GM12878 (cell line): ENCODE measurements around the gene CLIP1. TPM values are rescaled to one million over a fixed set of nuclear protein-coding genes. Genes with fewer than 3 reads are reported as not detected.

Experiments
- ATAC-seq: fragments of 200-7000 bp; cut with Tn5 transposase; 3 replicates; pipeline ENCODE4 v1.9.1; 2020; ENCODE audit warnings: mild to moderate bottlenecking, moderate library complexity
- BruUV-seq: library from RNA; stranded (reverse); fragments of 400-500 nt; replicated peaks from 2 replicates; lab custom pipeline; 2021; lab: Mats Ljungman, UMichigan
- CTCF ChIA-PET: fragments of 300-600 bp; sonication (Branson Sonifier 250); formaldehyde crosslinking; extraction: SDS; loops from one replicate; lab custom pipeline; 2021; ENCODE audit warnings: inconsistent platforms; lab: Yijun Ruan, JAX
- POLR2A ChIA-PET: fragments of 350-600 bp; formaldehyde crosslinking; extraction: SDS; loops from one replicate; lab custom pipeline; 2021; ENCODE audit warnings: inconsistent platforms; lab: Charles Lee
- RAD21 ChIA-PET: fragments of 300-600 bp; sonication (Branson Sonifier 250); formaldehyde crosslinking; loops from one replicate; lab custom pipeline; 2023; ENCODE audit warnings: antibody characterized with exemption; ENCODE audit not compliant: unreplicated experiment; lab: Charles Lee
- SMC1A ChIA-PET: fragments of 300-600 bp; sonication (Branson Sonifier 250); formaldehyde crosslinking; loops from one replicate; lab custom pipeline; 2023; ENCODE audit not compliant: unreplicated experiment, uncharacterized antibody; lab: Charles Lee
- DNase-seq: peaks from one replicate; pipeline ENCODE4 v3.0.0-alpha.2; 2011; ENCODE audit warnings: low read depth, low spot score
- FAIRE-seq: peaks from 3 replicates; lab custom pipeline; 2011; peaks lifted over from hg19 to GRCh38; lab: Jason Lieb, UNC
- H2AFZ ChIP-seq: 2 replicates; pipeline ENCODE4 v1.6.0; 2011; ENCODE audit warnings: low read depth, low read length, control low read depth; ENCODE audit not compliant: control insufficient read depth
- H3K27ac ChIP-seq: 2 replicates; pipeline ENCODE4 v1.5.1; 2011; ENCODE audit warnings: control low read depth; ENCODE audit not compliant: control insufficient read depth, insufficient read depth
- H3K27me3 ChIP-seq, 2 experiments: replicated peaks in 1 of 2; 2 replicates each; pipeline versions ENCODE4 v1.6.0 to v1.6.1; 2011; ENCODE audit warnings: low read length in 1 of 2; ENCODE audit not compliant: control insufficient read depth in 2 of 2, insufficient read depth in 2 of 2
- H3K36me3 ChIP-seq, 2 experiments: 2 replicates each; pipeline ENCODE4 v1.5.1; 2011; ENCODE audit warnings: low read length in 1 of 2; ENCODE audit not compliant: control insufficient read depth in 2 of 2, insufficient read depth in 2 of 2
- H3K4me1 ChIP-seq: 2 replicates; pipeline ENCODE4 v1.6.1; 2011; ENCODE audit warnings: mild to moderate bottlenecking, low read length, moderate library complexity, mixed read lengths; ENCODE audit not compliant: control insufficient read depth, insufficient read depth
- H3K4me2 ChIP-seq: 2 replicates; pipeline ENCODE4 v1.6.0; 2011; ENCODE audit warnings: control low read depth; ENCODE audit not compliant: control insufficient read depth, insufficient read depth
- H3K4me3 ChIP-seq: fragments of 200-600 bp; sonication (generic); 2 replicates; pipeline ENCODE4 v1.5.1; 2016
- H3K79me2 ChIP-seq: 2 replicates; pipeline ENCODE4 v1.6.0; 2011; ENCODE audit warnings: low read length; ENCODE audit not compliant: control insufficient read depth, insufficient read depth
- H3K9ac ChIP-seq: 2 replicates; pipeline ENCODE4 v1.8.0; 2011; ENCODE audit warnings: low read length, control low read depth, mixed read lengths; ENCODE audit not compliant: control insufficient read depth, insufficient read depth
- H3K9me3 ChIP-seq: replicated peaks from 3 replicates; pipeline ENCODE4 v1.5.1; 2011; ENCODE audit warnings: mild to moderate bottlenecking, low read length; ENCODE audit not compliant: control insufficient read depth, insufficient read depth
- H4K20me1 ChIP-seq: 2 replicates; pipeline ENCODE4 v1.6.0; 2011; ENCODE audit not compliant: control insufficient read depth, insufficient read depth
- ATF7 ChIP-seq: fragments of 450-650 bp; IDR thresholded peaks from 2 replicates; pipeline ENCODE4 v1.6.1; 2016; ENCODE audit warnings: low read depth, mild to moderate bottlenecking
- CHD4 ChIP-seq: fragments of 200-600 bp; sonication (generic); IDR thresholded peaks from 2 replicates; pipeline ENCODE4 v1.6.1; 2016; ENCODE audit warnings: mild to moderate bottlenecking
- CREB1 ChIP-seq: IDR thresholded peaks from 2 replicates; pipeline ENCODE4 v1.6.1; 2012; ENCODE audit warnings: low read depth, mild to moderate bottlenecking, inconsistent platforms
- CREM ChIP-seq: IDR thresholded peaks from 2 replicates; pipeline ENCODE4 v1.6.1; 2014; ENCODE audit warnings: antibody characterized with exemption, low read depth
- MXI1 ChIP-seq: fragments of 150-350 bp; IDR thresholded peaks from 2 replicates; pipeline ENCODE4 v1.6.1; 2011; ENCODE audit warnings: low read depth, mild to moderate bottlenecking, inconsistent platforms, low read length, improper control_type of control experiment
- MYB ChIP-seq: fragments of 150-350 bp; IDR thresholded peaks from 2 replicates; pipeline ENCODE4 v1.6.1; 2014; ENCODE audit warnings: mild to moderate bottlenecking, low read depth, low read length, borderline replicate concordance
- RELB ChIP-seq: fragments of 450-650 bp; IDR thresholded peaks from 2 replicates; pipeline ENCODE4 v1.6.1; 2017; ENCODE audit warnings: low read depth, mild to moderate bottlenecking, moderate library complexity
- RFX5 ChIP-seq: IDR thresholded peaks from 2 replicates; pipeline ENCODE4 v1.6.1; 2011; ENCODE audit warnings: low read depth, low read length, improper control_type of control experiment
- RUNX3 ChIP-seq: IDR thresholded peaks from 2 replicates; pipeline ENCODE4 v1.6.1; 2012; ENCODE audit warnings: low read length, inconsistent platforms
- SPI1 ChIP-seq: IDR thresholded peaks from 2 replicates; pipeline ENCODE4 v1.6.1; 2011; ENCODE audit warnings: low read depth, mild to moderate bottlenecking, low read length, moderate library complexity, borderline replicate concordance; ENCODE audit not compliant: insufficient read depth
- SUPT20H ChIP-seq: IDR thresholded peaks from 2 replicates; pipeline ENCODE4 v1.6.1; 2011; ENCODE audit warnings: low read depth, mild to moderate bottlenecking, low read length, moderate library complexity, borderline replicate concordance; ENCODE audit not compliant: control insufficient read depth
- TCF12 ChIP-seq: IDR thresholded peaks from 2 replicates; pipeline ENCODE4 v1.6.1; 2011; ENCODE audit warnings: low read depth, mild to moderate bottlenecking, low read length
- TCF3 ChIP-seq: IDR thresholded peaks from 2 replicates; pipeline ENCODE4 v1.6.1; 2012; ENCODE audit warnings: low read depth, mild to moderate bottlenecking, low read length, borderline replicate concordance; ENCODE audit not compliant: insufficient read depth
- ZBED1 ChIP-seq: IDR thresholded peaks from 2 replicates; pipeline ENCODE4 v1.6.1; 2016; ENCODE audit warnings: borderline replicate concordance
- ZBTB40 ChIP-seq: fragments of 450-650 bp; IDR thresholded peaks from 2 replicates; pipeline ENCODE4 v1.6.1; 2016; ENCODE audit warnings: mild to moderate bottlenecking, moderate library complexity, borderline replicate concordance
- ZNF207 ChIP-seq: fragments of 450-650 bp; IDR thresholded peaks from 2 replicates; pipeline ENCODE4 v1.6.1; 2014; ENCODE audit warnings: antibody characterized with exemption, mild to moderate bottlenecking, borderline replicate concordance
- WGBS: methylation state at CpG from one replicate; pipeline ENCODE4 v1.1.6; 2016; ENCODE audit warnings: low lambda C conversion rate; ENCODE audit not compliant: insufficient replicate concordance, insufficient coverage; ENCODE audit errors: missing lambda C conversion rate; 5-methylcytosine and 5-hydroxymethylcytosine counted together
- in situ Hi-C: fragments of 300-500 bp; cut with MboI; formaldehyde crosslinking; loops from 9 replicates; pipeline ENCODE4 v1.14.3; 2018; ENCODE audit warnings: mixed read lengths
- intact Hi-C: fragments of 100-400 bp; cut with micrococcal nuclease; formaldehyde crosslinking; loops from one replicate; pipeline ENCODE4 v1.14.2; 2022; ENCODE audit not compliant: unreplicated experiment
- polyA plus RNA-seq, 11 experiments: library from polyadenylated mRNA; depleted of rRNA in 4 of 11; unstranded in 6 of 11; stranded (reverse) in 5 of 11; fragments of >200 nt; fragmentation: Nextera tagmentation in 4 of 11; fragmentation: Illumina TruSeq in 1 of 11; extraction: Ambion mirVana in 4 of 11; extraction: Trizol in 1 of 11; gene quantifications; 1 replicate in 1 of 11; 2 replicates in 10 of 11; pipeline versions ENCODE4 v1.2.1 to v1.2.3, GENCODE V29; 2011 to 2016; ENCODE audit warnings: inconsistent platforms in 2 of 11, missing spikeins in 2 of 11, low read depth in 1 of 11
- total RNA-seq, 4 experiments: library from RNA; depleted of rRNA in 3 of 4; stranded (reverse); fragments of >200 nt in 3 of 4; fragmentation: Illumina TruSeq in 1 of 4; extraction: Trizol in 1 of 4; gene quantifications; 2 replicates each; pipeline versions ENCODE4 v1.2.1 to v1.2.3, GENCODE V29; 2013 to 2021
- TF ChIP-seq, protein P1 (sequence below): fragments of 450-650 bp; formaldehyde crosslinking; IDR thresholded peaks from 2 replicates; pipeline ENCODE4 v1.4.0; 2020; ENCODE audit warnings: mild to moderate bottlenecking, moderate library complexity

Gene CLIP1
- total and polyA plus RNA-seq, 10 of the 15 experiments (the other 5 are each of a cell fraction or from before 2014, with no cell fraction given) = 6.0 to 45.4 (median 25.2) TPM

- no peak overlapping the region for H3K4me3 ChIP-seq
- H2AFZ ChIP-seq = no peak overlapping the region
- 0 out of 4 replicates have a peak, but pooled peaks cover 0 to 3% of the 10 kb centered on the region in 2 experiments for H3K36me3 ChIP-seq
- POLR2A ChIA-PET = no interaction called here
- H4K20me1 ChIP-seq = no peaks in the 10 kb centered on the region
- SMC1A ChIA-PET = no interaction called here
- DNase-seq (no peak), ATAC-seq (no peak), FAIRE-seq (no peak)
- H3K27me3 ChIP-seq = no peaks in the 10 kb centered on the region
- intact Hi-C loops = no loop called here
- no peaks in the 10 kb centered on the region for H3K9me3 ChIP-seq
- in situ Hi-C loops = no loop called here
- no TSS peak for BruUV-seq
- WGBS = 97% methylated on average over 5 of the region's 5 CpGs
- CTCF ChIA-PET = interaction anchor here (2.6 kb wide), 1 partner anchor 10 kb away, joined by 7 read pairs; no protein-coding TSS in a partner anchor
- H3K27ac ChIP-seq = no peak overlapping the region
- H3K4me2 ChIP-seq = no peak overlapping the region
- no peaks in the 10 kb centered on the region for H3K79me2 ChIP-seq
- RAD21 ChIA-PET = no interaction called here
- H3K9ac ChIP-seq = no peak overlapping the region
- H3K4me1 ChIP-seq = no peaks in the 10 kb centered on the region
- no peak for TF ChIP-seq RELB
- TF ChIP-seq CREB1 = no peak
- no peak for TF ChIP-seq SPI1
- TF ChIP-seq RUNX3 = no peak
- TF ChIP-seq MXI1 = no peak
- TF ChIP-seq SUPT20H = no peak
- TF ChIP-seq ZNF207 = no peak
- no peak for TF ChIP-seq ZBTB40
- TF ChIP-seq RFX5 = no peak
- TF ChIP-seq CREM = no peak
- TF ChIP-seq CHD4 = no peak
- TF ChIP-seq TCF3 = no peak
- no peak for TF ChIP-seq MYB
- TF ChIP-seq ATF7 = no peak
- no peak for TF ChIP-seq TCF12
- TF ChIP-seq ZBED1 = no peak
- TF ChIP-seq, protein P1, sequence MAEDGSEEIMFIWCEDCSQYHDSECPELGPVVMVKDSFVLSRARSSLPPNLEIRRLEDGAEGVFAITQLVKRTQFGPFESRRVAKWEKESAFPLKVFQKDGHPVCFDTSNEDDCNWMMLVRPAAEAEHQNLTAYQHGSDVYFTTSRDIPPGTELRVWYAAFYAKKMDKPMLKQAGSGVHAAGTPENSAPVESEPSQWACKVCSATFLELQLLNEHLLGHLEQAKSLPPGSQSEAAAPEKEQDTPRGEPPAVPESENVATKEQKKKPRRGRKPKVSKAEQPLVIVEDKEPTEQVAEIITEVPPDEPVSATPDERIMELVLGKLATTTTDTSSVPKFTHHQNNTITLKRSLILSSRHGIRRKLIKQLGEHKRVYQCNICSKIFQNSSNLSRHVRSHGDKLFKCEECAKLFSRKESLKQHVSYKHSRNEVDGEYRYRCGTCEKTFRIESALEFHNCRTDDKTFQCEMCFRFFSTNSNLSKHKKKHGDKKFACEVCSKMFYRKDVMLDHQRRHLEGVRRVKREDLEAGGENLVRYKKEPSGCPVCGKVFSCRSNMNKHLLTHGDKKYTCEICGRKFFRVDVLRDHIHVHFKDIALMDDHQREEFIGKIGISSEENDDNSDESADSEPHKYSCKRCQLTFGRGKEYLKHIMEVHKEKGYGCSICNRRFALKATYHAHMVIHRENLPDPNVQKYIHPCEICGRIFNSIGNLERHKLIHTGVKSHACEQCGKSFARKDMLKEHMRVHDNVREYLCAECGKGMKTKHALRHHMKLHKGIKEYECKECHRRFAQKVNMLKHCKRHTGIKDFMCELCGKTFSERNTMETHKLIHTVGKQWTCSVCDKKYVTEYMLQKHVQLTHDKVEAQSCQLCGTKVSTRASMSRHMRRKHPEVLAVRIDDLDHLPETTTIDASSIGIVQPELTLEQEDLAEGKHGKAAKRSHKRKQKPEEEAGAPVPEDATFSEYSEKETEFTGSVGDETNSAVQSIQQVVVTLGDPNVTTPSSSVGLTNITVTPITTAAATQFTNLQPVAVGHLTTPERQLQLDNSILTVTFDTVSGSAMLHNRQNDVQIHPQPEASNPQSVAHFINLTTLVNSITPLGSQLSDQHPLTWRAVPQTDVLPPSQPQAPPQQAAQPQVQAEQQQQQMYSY (CRISPR knock-in tag) = no peak
Measured at GRCh38 chr12:122346054-122346453, 76.4 kb downstream of the CLIP1 start.
